ENCODE results near the gene TAC4. TPM values are rescaled to one million over a fixed set of nuclear protein-coding genes. Genes with fewer than 3 reads are reported as not detected.

TAC4 gene
- total and polyA plus RNA-seq, 2 of the 13 experiments (the other 11 are each of a cell fraction or from before 2014, with no cell fraction given): not detected

DNA sequence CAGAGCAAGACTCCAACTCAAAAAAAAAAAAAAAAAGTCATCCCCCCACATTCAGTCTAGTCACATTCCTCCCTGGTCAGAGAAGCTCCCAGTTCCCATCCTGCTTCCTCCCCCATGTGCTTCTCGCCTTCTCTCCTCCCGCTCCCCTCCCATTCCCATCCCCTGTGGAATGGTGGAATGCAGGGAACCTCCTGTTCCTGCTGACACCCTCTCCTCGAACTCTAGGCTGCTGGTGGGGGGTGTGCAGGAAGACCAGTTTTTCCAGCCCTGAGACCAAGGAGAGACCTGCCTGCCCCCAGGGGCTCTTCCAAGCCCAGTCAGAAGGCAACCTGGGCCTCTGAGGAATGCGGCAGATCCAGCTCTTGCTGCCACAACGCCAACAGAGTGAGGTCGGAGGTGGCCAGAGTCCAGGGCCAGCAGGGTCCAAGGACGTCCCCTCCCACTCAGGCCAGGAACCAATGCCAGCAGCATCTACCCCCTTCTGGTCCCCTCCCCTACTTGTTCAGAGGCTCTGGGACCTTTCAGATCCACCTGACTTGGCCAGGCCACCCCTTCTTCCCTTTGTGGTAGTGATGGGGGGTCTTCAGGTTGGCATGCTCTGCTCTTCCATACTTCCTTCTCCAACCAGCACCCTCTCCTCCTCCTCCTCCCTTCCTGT is 39.3 kb upstream of the TAC4 start (continued):
- TF ChIP-seq ZNF318 (CRISPR knock-in tag; IDR thresholded peaks at IDR 0.05): 0 out of 2 replicates have a peak, but pooled peaks have one; percentile 52
- TF ChIP-seq ZNF3 (CRISPR knock-in tag; IDR thresholded peaks at IDR 0.05): no peak
- TF ChIP-seq ZNF773 (CRISPR knock-in tag; IDR thresholded peaks at IDR 0.05; ENCODE audit: borderline replicate concordance): no peak
- TF ChIP-seq ZBTB20 (CRISPR knock-in tag; IDR thresholded peaks at IDR 0.05; ENCODE audit: borderline replicate concordance, low read depth): peak; percentile 92; the same call in 1 of the 2 replicates
- TF ChIP-seq CHCHD3 (CRISPR knock-in tag; IDR thresholded peaks at IDR 0.05): no peak
- TF ChIP-seq GTF2F1 (IDR thresholded peaks at IDR 0.05; ENCODE audit: low read length): no peak
- no peak for TF ChIP-seq CC2D1A (CRISPR knock-in tag; IDR thresholded peaks at IDR 0.05)
- TF ChIP-seq SPEN (CRISPR knock-in tag; IDR thresholded peaks at IDR 0.05; ENCODE audit: low read depth): peak; percentile 69; the same call in 1 of the 2 replicates
- no peak for TF ChIP-seq ATF3 (CRISPR knock-in tag; IDR thresholded peaks at IDR 0.05)
- no peak for TF ChIP-seq ZSCAN20 (CRISPR knock-in tag; IDR thresholded peaks at IDR 0.05; ENCODE audit: borderline replicate concordance)
- TF ChIP-seq, protein P1, sequence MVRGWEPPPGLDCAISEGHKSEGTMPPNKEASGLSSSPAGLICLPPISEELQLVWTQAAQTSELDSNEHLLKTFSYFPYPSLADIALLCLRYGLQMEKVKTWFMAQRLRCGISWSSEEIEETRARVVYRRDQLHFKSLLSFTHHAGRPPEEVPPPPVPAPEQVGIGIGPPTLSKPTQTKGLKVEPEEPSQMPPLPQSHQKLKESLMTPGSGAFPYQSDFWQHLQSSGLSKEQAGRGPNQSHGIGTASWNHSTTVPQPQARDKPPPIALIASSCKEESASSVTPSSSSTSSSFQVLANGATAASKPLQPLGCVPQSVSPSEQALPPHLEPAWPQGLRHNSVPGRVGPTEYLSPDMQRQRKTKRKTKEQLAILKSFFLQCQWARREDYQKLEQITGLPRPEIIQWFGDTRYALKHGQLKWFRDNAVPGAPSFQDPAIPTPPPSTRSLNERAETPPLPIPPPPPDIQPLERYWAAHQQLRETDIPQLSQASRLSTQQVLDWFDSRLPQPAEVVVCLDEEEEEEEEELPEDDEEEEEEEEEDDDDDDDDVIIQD (CRISPR knock-in tag; IDR thresholded peaks at IDR 0.05; ENCODE audit: low read depth): peak; percentile 94; the same call in 1 of the 2 replicates
- no peak for TF ChIP-seq SMAD3 (CRISPR knock-in tag; IDR thresholded peaks at IDR 0.05)
- TF ChIP-seq ZNF260 (CRISPR knock-in tag; IDR thresholded peaks at IDR 0.05; ENCODE audit: borderline replicate concordance, low read depth): no peak
- TF ChIP-seq MBD4 (IDR thresholded peaks at IDR 0.05; ENCODE audit: borderline replicate concordance, low read length): no peak
- TF ChIP-seq, protein P2, sequence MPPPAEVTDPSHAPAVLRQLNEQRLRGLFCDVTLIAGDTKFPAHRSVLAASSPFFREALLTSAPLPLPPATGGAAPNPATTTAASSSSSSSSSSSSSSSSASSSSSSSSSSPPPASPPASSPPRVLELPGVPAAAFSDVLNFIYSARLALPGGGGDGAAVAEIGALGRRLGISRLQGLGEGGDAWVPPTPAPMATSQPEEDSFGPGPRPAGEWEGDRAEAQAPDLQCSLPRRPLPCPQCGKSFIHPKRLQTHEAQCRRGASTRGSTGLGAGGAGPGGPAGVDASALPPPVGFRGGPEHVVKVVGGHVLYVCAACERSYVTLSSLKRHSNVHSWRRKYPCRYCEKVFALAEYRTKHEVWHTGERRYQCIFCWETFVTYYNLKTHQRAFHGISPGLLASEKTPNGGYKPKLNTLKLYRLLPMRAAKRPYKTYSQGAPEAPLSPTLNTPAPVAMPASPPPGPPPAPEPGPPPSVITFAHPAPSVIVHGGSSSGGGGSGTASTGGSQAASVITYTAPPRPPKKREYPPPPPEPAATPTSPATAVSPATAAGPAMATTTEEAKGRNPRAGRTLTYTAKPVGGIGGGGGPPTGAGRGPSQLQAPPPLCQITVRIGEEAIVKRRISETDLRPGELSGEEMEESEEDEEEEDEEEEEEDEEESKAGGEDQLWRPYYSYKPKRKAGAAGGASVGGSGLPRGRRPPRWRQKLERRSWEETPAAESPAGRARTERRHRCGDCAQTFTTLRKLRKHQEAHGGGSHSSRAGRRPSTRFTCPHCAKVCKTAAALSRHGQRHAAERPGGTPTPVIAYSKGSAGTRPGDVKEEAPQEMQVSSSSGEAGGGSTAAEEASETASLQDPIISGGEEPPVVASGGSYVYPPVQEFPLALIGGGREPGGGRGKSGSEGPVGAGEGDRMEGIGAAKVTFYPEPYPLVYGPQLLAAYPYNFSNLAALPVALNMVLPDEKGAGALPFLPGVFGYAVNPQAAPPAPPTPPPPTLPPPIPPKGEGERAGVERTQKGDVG (CRISPR knock-in tag; IDR thresholded peaks at IDR 0.05; ENCODE audit: borderline replicate concordance): no peak
- no peak for TF ChIP-seq ATM (IDR thresholded peaks at IDR 0.05; ENCODE audit: borderline replicate concordance)

Measured in HepG2 (cell line).